H9 (cell line): Measurements from ENCODE around the gene ZBTB47. TPM values are rescaled to one million over a fixed set of nuclear protein-coding genes. Genes with fewer than 3 reads are reported as not detected.

ENCODE experiments used
- DNase-seq: peaks from one replicate; pipeline ENCODE4 v3.0.0-alpha.2; 2017
- H2AFZ ChIP-seq: one replicate; pipeline ENCODE4 v1.6.1; 2013; ENCODE audit warnings: mild to moderate bottlenecking, low read length, control low read depth, moderate library complexity
- H2AK5ac ChIP-seq: 2 replicates; pipeline ENCODE4 v1.6.1; 2013; ENCODE audit warnings: low read length, control low read depth, mixed read lengths; ENCODE audit not compliant: insufficient read length
- H2BK120ac ChIP-seq: one replicate; pipeline ENCODE4 v1.6.1; 2013; ENCODE audit warnings: low read depth, mild to moderate bottlenecking, low read length, control low read depth, inconsistent platforms; ENCODE audit not compliant: poor library complexity, severe bottlenecking
- H2BK12ac ChIP-seq: 2 replicates; pipeline ENCODE4 v1.6.1; 2013; ENCODE audit warnings: low read length, control low read depth, mixed read lengths, low read depth; ENCODE audit not compliant: insufficient read length
- H2BK15ac ChIP-seq: 2 replicates; pipeline ENCODE4 v1.6.1; 2013; ENCODE audit warnings: low read depth, low read length, control low read depth
- H2BK20ac ChIP-seq: one replicate; pipeline ENCODE4 v1.6.1; 2013; ENCODE audit warnings: low read depth, mild to moderate bottlenecking, low read length, control low read depth, inconsistent platforms; ENCODE audit not compliant: poor library complexity, severe bottlenecking
- H2BK5ac ChIP-seq: 2 replicates; pipeline ENCODE4 v1.6.1; 2013; ENCODE audit warnings: low read length, control low read depth, mixed read lengths; ENCODE audit not compliant: insufficient read length
- H3K14ac ChIP-seq: 2 replicates; pipeline ENCODE4 v1.6.1; 2013; ENCODE audit warnings: low read length, control low read depth; ENCODE audit not compliant: insufficient read depth
- H3K18ac ChIP-seq: 2 replicates; pipeline ENCODE4 v1.6.1; 2013; ENCODE audit warnings: low read depth, mild to moderate bottlenecking, mixed read lengths, low read length, control low read depth; ENCODE audit not compliant: insufficient read length
- H3K23ac ChIP-seq: 2 replicates; pipeline ENCODE4 v1.6.1; 2013; ENCODE audit warnings: low read length, control low read depth, mixed read lengths, low read depth; ENCODE audit not compliant: insufficient read length
- H3K23me2 ChIP-seq: 2 replicates; pipeline ENCODE4 v1.6.1; 2013; ENCODE audit warnings: low read depth, mild to moderate bottlenecking, mixed read lengths, low read length, control low read depth; ENCODE audit not compliant: insufficient read length, poor library complexity, severe bottlenecking
- H3K27ac ChIP-seq: 2 replicates; pipeline ENCODE4 v1.5.1; 2013; ENCODE audit warnings: low read length, control low read depth, mixed read lengths, low read depth; ENCODE audit not compliant: insufficient read length
- H3K27me3 ChIP-seq: 2 replicates; pipeline ENCODE4 v1.6.1; 2013; ENCODE audit warnings: low read length, control low read depth, inconsistent platforms; ENCODE audit not compliant: insufficient read depth
- H3K4ac ChIP-seq: 2 replicates; pipeline ENCODE4 v1.6.1; 2013; ENCODE audit warnings: low read depth, mild to moderate bottlenecking, control low read depth, inconsistent platforms, low read length, moderate library complexity
- H3K4me1 ChIP-seq: 2 replicates; pipeline ENCODE4 v1.6.1; 2013; ENCODE audit warnings: low read length, control low read depth, inconsistent platforms; ENCODE audit not compliant: insufficient read depth
- H3K4me2 ChIP-seq: 2 replicates; pipeline ENCODE4 v1.6.1; 2013; ENCODE audit warnings: low read length, control low read depth, mixed read lengths; ENCODE audit not compliant: insufficient read length, insufficient read depth
- H3K56ac ChIP-seq: 2 replicates; pipeline ENCODE4 v1.6.1; 2013; ENCODE audit warnings: low read depth, mild to moderate bottlenecking, mixed read lengths, low read length, control low read depth; ENCODE audit not compliant: insufficient read length
- H3K79me1 ChIP-seq: 2 replicates; pipeline ENCODE4 v1.6.1; 2013; ENCODE audit warnings: low read depth, mild to moderate bottlenecking, moderate library complexity, low read length, control low read depth, inconsistent platforms; ENCODE audit not compliant: insufficient read depth, poor library complexity, severe bottlenecking
- H3K79me2 ChIP-seq: 2 replicates; pipeline ENCODE4 v1.6.1; 2013; ENCODE audit warnings: low read length, control low read depth, inconsistent platforms; ENCODE audit not compliant: insufficient read depth
- H3K9ac ChIP-seq: 2 replicates; pipeline ENCODE4 v1.6.1; 2013; ENCODE audit warnings: low read length, control low read depth, mixed read lengths; ENCODE audit not compliant: insufficient read length; ENCODE audit errors: extremely low read depth
- H3K9me3 ChIP-seq: one replicate; pipeline ENCODE4 v1.6.1; 2013; ENCODE audit warnings: low read depth, low read length, inconsistent platforms; ENCODE audit not compliant: control insufficient read depth
- H3T11ph ChIP-seq: one replicate; pipeline ENCODE4 v1.6.1; 2013; ENCODE audit warnings: mild to moderate bottlenecking, low read length, control low read depth, inconsistent platforms
- H4K20me1 ChIP-seq: one replicate; pipeline ENCODE4 v1.6.1; 2013; ENCODE audit not compliant: control insufficient read depth, insufficient read length, insufficient read depth
- H4K5ac ChIP-seq: 2 replicates; pipeline ENCODE4 v1.6.1; 2013; ENCODE audit warnings: low read depth, mild to moderate bottlenecking, mixed read lengths, low read length, control low read depth; ENCODE audit not compliant: insufficient read length
- H4K8ac ChIP-seq: replicated peaks from 2 replicates; pipeline ENCODE4 v1.6.1; 2013; ENCODE audit warnings: low read length, control low read depth, mixed read lengths, low read depth; ENCODE audit not compliant: insufficient read length
- H4K91ac ChIP-seq: 2 replicates; pipeline ENCODE4 v1.6.1; 2013; ENCODE audit warnings: low read depth, mild to moderate bottlenecking, moderate library complexity, mixed read lengths, low read length, control low read depth; ENCODE audit not compliant: insufficient read length
- H3K27ac Mint-ChIP-seq, 3 experiments: 2 replicates in 2 of 3; 3 replicates in 1 of 3; pipeline ENCODE4 v1.8.0; 2020 to 2021; ENCODE audit warnings: mixed read lengths in 3 of 3, mild to moderate bottlenecking in 1 of 3, moderate library complexity in 1 of 3
- H3K27me3 Mint-ChIP-seq: 2 replicates; pipeline ENCODE4 v1.8.0; 2021; ENCODE audit warnings: low read depth, mild to moderate bottlenecking, moderate library complexity, mixed read lengths
- H3K36me3 Mint-ChIP-seq, 3 experiments: 2 replicates in 2 of 3; 3 replicates in 1 of 3; pipeline ENCODE4 v1.8.0; 2020 to 2021; ENCODE audit warnings: low read depth in 3 of 3, mixed read lengths in 3 of 3; ENCODE audit not compliant: insufficient read depth in 1 of 3
- H3K4me1 Mint-ChIP-seq, 2 experiments: 2 replicates each; pipeline ENCODE4 v1.8.0; 2020; ENCODE audit warnings: mixed read lengths in 2 of 2
- H3K4me3 Mint-ChIP-seq, 2 experiments: 2 replicates in 1 of 2; 3 replicates in 1 of 2; pipeline ENCODE4 v1.8.0; 2020 to 2021; ENCODE audit warnings: mild to moderate bottlenecking in 2 of 2, mixed read lengths in 2 of 2, moderate library complexity in 1 of 2
- H3K9me3 Mint-ChIP-seq, 2 experiments: 2 replicates in 1 of 2; 3 replicates in 1 of 2; pipeline ENCODE4 v1.8.0; 2020; ENCODE audit warnings: mild to moderate bottlenecking in 2 of 2, mixed read lengths in 2 of 2, moderate library complexity in 1 of 2
- total RNA-seq: library from RNA; stranded (reverse); gene quantifications from 2 replicates; pipeline ENCODE4 v1.2.1, GENCODE V29; 2021
- TF ChIP-seq, protein P1 (sequence below): fragments of 200-600 bp; sonication (generic); conservative IDR thresholded peaks from 3 replicates; pipeline ENCODE4 v1.8.0; 2021; ENCODE audit warnings: antibody characterized with exemption, mild to moderate bottlenecking

The ZBTB47 gene
- total RNA-seq, 1 experiment from 2014 or later: 3.6 TPM

DNA sequence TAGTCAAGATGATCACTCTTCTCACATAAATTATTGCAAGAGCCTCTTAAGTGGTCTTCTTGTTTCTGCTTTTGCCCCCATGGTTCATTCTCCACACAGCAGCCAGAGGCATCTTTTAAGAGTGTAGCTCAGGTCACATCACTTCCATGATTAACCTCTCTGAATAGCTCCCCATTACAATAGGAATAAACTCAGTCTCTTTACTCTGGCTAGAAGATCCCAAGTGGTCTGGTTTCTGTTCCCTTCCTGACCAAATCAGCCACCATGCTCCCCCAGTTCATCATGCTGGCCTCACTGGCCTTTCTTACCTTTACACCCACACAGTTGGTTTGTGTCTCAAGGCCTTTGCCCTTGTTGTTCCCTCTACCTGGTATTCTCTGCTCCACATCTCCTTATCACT is 40.9 kb downstream of the ZBTB47 start:
- Histone ChIP-seq H3K14ac (no peak overlapping the region), H3K4me1 (no peaks in the 10 kb centered on the region), H3K79me2 (no peaks in the 10 kb centered on the region), H4K5ac (no peak overlapping the region), H3K18ac (no peak overlapping the region), H2BK20ac (no peak overlapping the region), H3K79me1 (no peaks in the 10 kb centered on the region), H3K23ac (no peak overlapping the region), H3K9me3 (no peaks in the 10 kb centered on the region), H3K4me2 (no peak overlapping the region), H3K27me3 (no peaks in the 10 kb centered on the region; the same call in 1 of the 2 replicates), H2BK15ac (no peak overlapping the region), H2AK5ac (no peak overlapping the region), H3K23me2 (no peaks in the 10 kb centered on the region), H2BK12ac (no peak overlapping the region), H2BK5ac (no peak overlapping the region), H4K20me1 (no peaks in the 10 kb centered on the region), H3K27ac (no peak overlapping the region), H3K56ac (no peak overlapping the region), H3K9ac (no peak overlapping the region), H3K4ac (no peak overlapping the region), H2BK120ac (no peak overlapping the region), H3T11ph (no peak overlapping the region), H4K91ac (no peak overlapping the region), H2AFZ (no peak overlapping the region), H4K8ac (no peak overlapping the region)
- Mint-ChIP-seq H3K9me3 (no peaks in the 10 kb centered on the region), H3K4me1 (peaks cover 9 to 14% of the 10 kb centered on the region in 2 experiments), H3K36me3 (no peaks in the 10 kb centered on the region; a peak in 1 of 7 replicates), H3K27me3 (peaks cover 7% of the 10 kb centered on the region), H3K27ac (no peak overlapping the region), H3K4me3 (no peak overlapping the region)
- TF ChIP-seq, protein P1, sequence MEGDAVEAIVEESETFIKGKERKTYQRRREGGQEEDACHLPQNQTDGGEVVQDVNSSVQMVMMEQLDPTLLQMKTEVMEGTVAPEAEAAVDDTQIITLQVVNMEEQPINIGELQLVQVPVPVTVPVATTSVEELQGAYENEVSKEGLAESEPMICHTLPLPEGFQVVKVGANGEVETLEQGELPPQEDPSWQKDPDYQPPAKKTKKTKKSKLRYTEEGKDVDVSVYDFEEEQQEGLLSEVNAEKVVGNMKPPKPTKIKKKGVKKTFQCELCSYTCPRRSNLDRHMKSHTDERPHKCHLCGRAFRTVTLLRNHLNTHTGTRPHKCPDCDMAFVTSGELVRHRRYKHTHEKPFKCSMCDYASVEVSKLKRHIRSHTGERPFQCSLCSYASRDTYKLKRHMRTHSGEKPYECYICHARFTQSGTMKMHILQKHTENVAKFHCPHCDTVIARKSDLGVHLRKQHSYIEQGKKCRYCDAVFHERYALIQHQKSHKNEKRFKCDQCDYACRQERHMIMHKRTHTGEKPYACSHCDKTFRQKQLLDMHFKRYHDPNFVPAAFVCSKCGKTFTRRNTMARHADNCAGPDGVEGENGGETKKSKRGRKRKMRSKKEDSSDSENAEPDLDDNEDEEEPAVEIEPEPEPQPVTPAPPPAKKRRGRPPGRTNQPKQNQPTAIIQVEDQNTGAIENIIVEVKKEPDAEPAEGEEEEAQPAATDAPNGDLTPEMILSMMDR: no peak
- DNase-seq: no peak
